ENCODE measurements around the gene ALG11.
A peak's percentile ranks its signal among the peaks of the same experiment; 100 is the strongest.
"Not testable (repeated sequence)": the region's sequence is repeated elsewhere in the genome, so short reads cannot be mapped to it uniquely, and the experiment has no call there.

The ALG11 gene, protein sequence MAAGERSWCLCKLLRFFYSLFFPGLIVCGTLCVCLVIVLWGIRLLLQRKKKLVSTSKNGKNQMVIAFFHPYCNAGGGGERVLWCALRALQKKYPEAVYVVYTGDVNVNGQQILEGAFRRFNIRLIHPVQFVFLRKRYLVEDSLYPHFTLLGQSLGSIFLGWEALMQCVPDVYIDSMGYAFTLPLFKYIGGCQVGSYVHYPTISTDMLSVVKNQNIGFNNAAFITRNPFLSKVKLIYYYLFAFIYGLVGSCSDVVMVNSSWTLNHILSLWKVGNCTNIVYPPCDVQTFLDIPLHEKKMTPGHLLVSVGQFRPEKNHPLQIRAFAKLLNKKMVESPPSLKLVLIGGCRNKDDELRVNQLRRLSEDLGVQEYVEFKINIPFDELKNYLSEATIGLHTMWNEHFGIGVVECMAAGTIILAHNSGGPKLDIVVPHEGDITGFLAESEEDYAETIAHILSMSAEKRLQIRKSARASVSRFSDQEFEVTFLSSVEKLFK

DNA sequence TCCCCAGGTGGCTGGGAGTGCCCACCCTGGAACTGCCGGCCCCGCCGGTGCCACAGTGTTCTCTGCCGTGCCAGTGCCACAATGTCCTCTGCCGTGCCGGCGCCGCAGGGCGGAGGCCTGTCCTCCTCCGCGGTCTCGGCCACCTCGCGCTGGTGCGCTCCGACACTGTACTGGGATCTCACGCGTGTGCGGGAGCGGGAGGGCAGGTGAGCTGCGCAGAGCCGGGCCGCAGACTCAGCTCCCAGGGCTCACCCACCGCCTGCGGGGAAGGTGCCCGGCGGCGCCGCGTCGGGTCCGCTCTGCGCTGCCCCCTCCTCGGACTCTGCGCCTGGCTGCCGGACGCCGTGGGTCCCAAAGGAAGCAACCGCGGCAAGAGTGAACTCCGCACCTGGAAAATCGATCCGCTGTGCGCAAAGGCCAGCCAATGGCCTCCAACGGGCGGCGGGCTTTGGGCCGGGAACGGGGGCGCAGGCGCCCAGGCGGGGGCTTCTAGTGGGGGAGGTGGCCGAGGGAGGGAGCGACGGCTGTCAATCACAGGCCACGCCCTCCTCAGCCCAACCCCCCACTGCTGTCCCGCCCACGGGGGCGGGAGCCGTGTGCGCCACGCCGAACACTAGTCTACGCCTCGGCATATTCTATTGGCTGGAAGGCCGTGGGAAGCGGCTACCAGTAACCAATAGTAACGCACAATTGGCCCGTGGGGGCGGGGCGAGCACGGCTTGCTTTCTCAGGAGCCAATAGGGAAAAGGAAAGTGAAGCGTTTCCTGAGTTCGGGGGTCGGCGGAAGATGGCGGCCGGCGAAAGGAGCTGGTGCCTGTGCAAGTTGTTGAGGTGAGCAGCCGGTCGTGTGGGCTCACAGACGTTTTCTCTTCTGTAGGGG lies at the start of gene ALG11:
TSS of gene ALG11 (plus strand) at position 767 of the 880 bp plus-strand sequence. CDS start at position 788, 21 bp downstream.
- DNase-seq, result peak; percentile 98 to 99 (median 99)

DNA sequence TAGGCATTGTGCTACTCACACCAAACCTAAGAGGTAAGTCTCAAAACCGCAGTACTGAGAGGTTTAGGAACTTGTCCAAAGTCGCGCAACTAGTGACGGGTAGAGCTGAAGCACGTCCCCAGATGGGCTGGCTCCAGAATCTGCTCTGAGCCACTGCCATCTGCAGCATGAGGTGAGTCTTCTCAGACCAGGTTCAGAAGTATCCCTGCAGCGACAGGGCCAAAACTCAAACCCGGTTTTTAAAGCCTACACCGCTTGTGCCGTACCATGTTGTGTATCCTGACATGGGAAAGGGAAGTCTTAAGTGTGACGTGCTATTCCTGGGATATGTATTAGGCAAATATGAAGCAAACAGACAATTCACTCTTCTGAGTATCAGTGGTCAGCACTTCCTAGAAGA lies 46.0 kb upstream of the ALG11 start:
- DNase-seq, result no peak

DNA sequence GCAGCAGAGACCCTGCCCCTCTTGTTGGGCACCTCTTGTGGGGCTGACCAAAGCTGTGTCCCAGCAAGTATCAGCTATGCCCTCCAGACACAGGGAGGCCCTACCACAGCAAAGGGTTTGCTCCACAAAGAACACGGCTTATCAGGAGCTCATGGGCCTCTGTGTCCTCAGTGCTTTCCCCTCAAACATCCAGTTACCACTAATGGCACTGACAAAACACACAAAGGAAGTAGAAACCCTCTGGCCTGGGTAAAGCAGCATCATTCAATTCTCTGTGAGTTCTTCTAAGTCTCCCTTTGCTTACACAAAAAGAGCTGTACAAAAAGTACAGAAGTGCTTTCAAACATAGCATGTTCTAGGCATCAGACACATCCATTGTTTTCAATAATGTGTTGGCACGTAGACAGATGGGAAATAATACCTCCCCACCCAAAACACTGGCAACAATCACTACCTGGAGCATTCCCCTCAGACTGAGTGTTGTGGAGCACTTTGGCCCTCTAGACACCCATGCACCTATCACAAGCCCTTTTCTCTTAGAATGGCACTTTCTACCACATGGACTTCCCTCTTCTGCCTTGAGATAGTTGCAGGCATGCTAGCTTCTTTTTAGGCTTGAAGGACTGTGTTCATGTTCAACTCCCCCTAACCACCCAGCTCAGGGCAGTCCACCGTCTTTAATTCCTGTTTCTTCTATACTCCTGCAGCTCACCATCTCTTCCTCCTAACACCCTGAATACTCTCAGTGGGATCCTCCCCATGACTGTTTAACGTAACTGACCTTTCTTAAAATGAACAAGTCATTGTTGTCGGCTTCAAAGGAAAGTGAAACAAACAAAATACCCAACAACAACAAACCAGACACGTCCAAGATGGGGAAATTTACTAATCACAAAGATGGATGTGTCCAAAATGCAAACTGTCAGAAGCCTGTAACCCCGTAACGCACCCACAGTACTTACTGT lies 44.4 kb upstream of the ALG11 start:
- no peak for DNase-seq

DNA sequence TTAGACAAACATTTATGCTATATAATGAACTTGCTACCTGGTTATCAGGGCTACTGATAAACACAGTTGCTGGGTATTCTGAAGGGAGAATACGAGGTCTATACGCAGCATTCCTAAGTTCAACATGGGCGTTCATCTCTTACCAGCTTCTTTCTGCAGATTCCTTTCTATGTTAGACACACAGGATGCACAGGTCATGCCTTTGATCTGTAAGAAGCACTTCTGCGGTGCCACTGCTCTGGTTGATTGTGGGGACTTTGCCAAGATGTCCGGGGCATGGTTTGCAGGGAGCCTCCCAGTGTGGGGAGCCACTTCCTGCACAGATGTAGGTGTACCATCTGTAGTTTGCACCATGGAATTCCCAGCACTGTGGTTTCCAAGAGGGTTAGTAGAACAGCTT lies 41.8 kb upstream of the ALG11 start:
- DNase-seq, result peak in 3 of 6 experiments; percentile 13 to 17 (median 17)

DNA sequence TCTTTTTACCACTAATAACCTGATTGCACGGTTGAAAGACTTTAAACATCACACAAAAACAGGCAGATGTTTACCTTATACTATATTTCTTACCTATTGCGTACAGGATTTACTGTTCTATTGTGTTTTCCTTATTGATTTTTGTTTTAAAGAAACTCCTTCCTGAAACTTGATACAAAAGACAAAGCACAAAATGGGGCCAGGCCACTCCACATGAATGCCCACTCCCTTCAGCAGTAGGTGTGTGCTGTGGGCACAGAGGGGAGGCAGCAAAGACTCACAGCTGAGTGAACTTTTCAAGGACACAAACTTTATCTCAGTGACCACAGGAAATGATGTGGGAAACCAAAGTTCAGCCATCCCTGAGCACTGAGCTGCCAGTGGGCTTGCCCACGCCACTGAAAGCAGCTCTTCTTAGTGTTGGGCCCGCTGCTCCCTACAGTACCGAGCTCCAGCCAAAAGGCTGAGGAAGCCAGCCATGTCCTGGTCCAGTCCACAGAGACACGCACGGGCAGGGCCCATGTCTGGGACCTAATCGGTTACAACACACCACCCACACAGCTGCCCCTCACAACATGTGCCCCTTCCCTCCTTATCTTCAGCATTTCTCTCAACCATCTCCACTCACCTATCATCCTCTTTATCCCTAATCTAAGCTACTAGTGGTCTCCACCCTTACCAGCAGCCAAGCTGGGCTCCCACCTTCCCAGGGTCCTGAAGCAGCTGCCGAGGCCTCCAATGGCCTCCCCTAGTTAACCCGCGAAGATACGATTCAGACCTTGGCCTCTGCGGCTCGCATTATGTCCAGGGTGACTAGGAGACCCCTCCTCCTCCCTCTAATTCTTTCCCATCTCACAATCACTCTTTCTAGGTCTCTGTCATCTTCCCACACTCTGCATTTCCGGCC lies 40.4 kb upstream of the ALG11 start:
- no peak for DNase-seq

DNA sequence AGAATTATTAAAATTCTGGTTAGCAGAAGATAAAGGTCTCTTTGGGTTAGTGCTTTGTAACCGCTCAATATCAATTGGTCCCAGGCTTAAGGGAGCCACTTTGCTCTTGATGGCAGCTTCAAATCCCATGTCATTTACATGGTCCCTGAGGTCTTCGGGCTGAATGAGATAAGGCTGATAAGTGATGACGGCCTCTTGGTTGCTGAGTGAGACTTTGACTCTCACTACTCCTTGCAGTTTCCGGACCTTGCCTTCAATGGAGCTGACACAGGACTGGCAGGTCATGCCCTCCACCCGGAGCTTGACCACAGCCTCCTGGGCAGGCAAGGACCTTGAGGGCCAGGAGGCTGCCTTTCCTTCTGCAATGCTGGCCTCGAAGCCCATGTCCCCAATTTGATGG lies 37.7 kb upstream of the ALG11 start:
- no peak for DNase-seq

DNA sequence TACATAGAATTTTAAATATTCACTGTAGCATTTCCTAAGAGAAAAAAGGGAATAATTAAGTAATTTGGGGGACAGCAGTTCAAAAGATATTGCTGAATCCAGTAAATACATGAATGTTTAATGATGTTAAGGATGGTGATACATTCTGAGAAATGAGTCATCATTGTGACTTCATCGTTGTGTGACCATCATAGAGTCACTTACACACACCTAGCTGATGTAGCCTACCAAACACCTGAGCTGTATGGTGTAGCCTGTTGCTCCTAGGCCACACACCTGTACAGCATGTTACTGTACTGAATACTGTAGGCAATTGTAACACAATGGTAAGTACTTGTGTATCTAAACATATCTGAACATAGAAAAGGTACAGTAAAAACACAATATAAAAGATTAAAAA lies 35.8 kb upstream of the ALG11 start:
- DNase-seq, result no peak

DNA sequence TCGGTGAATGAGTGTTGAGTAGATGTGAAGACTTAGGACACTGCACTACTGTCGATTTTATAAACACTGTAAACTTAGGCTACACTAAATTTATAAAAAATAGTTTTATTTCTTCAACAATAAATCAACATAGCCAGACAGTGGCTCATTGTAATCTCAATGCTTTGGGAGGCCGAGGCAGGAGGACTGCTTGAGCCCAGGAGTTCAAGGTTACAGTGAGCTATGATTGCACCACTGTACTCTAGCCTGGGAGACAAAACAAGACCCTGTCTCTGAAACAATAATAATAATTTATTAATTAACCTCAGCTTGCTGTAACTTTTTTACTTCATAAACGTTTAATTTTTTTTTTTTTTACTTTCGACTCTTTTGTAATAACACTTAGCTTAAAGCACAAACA lies 35.3 kb upstream of the ALG11 start:
- no peak for DNase-seq

DNA sequence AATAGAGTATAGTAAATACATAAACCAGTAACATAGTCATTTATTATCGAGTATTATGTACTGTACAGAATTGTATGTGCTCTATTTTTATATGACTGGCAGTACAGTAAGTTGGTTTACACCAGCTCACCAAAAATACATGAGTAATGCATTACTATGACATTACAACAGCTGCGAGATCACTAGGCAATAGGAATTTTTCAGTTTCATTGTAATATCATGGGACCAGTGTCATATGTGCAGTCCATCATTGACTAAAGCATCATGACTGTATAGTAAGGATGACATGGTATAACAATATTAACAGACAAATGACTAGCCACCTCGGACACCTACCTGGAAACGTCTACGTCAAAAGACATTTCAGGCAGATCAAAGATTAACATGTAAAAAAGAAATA lies 34.6 kb upstream of the ALG11 start:
- no peak for DNase-seq

DNA sequence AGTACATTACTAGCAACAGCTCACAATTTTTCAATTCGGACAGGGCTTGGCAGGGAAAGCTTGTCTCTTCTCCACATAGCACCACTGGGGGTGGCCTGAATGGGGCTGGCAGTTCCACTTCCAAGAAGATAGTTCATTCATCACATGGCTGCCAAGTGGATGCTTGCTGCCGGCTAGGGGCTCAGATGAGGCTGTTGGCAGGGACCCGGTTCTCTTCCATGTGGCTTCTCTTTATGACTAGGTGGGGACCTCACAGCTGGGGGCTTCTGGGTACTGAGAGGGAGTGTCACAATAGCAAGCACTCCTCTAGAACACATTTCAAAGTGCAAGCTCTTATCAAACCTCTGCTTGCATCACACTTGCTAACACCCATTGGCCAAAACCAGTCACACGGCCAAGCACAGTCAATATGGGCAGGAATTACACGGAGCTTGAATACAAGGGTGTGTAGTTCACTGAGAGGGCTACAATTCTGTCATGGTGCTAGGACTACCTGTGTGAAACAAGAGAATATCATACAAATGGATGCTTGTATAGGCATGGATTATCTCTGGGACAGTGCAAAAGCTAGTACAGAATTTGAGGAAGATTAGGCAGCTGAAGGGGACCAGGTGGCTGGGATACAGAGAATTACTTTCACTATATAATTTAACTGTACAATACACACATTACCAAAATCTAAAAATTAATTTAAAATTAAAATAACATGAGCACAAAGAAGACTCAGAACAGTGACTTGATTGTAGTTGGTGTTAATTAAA lies 33.2 kb upstream of the ALG11 start:
- DNase-seq, result no peak

DNA sequence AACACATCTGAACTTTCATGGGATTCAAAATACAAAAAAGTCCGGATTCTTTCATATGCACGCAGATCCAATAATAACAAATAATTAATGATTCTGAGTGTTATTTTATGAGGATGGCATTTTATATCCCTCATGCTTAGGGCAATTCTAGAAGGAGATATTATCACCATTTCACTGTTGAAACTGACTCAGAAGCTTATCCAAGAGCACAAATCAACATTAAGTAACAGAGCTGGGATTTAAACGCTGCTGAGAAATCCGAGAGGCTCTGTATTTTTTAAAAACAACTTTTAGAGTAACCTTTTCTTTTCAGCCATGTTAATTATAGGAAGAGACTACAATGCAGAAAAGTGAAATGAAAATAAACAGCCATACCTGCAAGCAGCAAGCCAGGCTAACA lies 31.3 kb upstream of the ALG11 start:
- no peak for DNase-seq

DNA sequence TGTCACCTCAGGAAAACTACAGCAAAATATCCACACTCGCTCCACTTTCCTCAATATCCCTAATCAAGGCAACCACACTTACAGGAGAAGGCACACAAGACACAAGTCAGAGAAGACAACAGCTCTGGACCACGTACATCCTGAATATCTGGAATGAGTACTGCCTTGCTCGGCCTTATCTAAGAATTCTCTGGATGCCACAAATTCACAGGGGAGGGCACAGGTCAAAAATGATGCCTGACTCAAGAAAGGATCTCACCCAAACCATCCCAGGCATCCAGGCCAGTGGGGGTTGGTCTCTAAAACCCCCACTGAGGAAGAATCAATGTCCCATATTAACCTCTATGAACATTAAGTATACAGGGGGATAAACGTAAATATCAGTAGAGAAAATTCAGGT lies 30.8 kb upstream of the ALG11 start:
- no peak for DNase-seq

DNA sequence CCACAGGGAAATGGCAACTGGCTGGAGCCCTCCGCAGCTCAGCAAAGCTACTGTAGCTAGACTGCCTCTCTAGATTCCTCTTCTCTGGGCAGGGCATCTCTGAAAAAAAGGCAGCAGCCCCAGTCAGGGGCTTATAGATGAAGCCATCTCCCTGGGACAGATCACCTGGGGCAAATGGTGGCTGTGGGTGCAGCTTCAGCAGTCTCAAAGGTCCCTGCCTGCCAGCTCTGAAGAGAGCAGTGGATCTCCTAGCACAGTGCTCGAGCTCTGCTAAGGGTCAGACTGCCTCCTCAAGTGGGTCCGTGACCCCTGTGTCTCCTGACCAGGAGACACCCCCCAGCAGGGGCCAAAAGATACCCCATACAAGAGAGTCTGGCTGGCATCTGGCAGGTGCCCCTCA lies 28.9 kb upstream of the ALG11 start:
- not testable (repeated sequence) for DNase-seq

DNA sequence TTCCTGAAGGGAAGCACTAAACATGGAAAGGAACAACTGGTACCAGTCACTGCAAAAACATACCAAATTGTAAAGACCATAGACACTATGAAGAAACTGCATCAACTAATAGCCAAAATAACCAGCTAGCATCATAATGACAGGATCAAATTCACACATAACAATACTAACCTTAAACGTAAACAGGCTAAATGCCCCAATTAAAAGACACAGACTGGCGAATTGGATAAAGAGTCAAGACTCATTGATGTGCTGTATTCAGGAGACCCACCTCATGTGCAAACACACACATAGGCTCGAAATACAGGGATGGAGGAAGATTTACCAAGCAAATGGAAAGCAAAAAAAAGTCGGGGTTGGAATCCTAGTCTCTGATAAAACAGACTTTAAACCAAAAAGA lies 27.3 kb upstream of the ALG11 start:
- DNase-seq, result not testable (repeated sequence)

DNA sequence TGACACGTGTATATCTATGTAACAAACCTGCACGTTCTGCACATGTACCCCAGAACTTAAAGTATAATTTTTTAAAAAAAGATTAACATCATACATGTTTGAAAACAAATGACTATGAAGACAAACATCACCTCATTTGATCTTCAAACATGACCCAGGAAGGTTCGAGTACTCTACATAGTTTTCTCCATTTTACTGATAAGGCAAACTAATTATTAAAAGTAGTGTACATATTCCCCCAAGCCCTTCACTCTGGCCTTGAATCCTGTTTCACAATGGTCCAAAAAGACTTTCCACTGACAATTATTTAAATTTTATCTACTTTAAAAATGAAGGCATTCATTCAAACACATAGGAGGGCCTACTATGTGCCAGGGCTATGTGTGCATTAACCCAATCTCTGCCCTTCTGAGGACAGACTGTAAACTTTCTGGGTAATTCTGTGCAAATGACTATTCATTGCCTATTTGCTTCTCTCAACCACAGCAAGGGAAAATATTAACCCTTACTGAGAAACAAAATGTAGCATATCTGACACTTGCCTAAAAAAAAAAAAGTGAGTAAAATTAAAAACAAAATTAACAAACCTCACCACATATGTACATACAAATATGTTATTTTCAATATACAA lies 23.1 kb upstream of the ALG11 start:
- DNase-seq, result no peak

DNA sequence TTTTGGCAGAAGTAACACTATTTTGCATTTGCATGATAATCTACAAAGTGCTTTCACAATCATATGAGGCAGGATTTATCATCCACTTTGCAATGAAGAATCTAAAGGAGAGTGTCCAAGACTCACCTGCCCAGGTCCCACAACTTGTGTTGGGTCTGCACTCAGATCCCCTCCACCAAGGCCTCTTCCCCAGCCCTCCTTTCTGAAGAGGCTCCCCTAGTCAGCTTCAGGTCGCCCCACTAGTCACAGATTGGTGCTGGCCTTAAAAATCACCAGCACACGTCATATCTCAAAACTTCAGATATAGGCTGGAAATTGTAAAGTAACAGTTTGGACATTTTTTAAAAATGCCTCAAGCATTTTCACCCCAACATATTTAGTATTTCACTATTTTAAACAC lies 18.5 kb upstream of the ALG11 start:
- DNase-seq, result no peak

DNA sequence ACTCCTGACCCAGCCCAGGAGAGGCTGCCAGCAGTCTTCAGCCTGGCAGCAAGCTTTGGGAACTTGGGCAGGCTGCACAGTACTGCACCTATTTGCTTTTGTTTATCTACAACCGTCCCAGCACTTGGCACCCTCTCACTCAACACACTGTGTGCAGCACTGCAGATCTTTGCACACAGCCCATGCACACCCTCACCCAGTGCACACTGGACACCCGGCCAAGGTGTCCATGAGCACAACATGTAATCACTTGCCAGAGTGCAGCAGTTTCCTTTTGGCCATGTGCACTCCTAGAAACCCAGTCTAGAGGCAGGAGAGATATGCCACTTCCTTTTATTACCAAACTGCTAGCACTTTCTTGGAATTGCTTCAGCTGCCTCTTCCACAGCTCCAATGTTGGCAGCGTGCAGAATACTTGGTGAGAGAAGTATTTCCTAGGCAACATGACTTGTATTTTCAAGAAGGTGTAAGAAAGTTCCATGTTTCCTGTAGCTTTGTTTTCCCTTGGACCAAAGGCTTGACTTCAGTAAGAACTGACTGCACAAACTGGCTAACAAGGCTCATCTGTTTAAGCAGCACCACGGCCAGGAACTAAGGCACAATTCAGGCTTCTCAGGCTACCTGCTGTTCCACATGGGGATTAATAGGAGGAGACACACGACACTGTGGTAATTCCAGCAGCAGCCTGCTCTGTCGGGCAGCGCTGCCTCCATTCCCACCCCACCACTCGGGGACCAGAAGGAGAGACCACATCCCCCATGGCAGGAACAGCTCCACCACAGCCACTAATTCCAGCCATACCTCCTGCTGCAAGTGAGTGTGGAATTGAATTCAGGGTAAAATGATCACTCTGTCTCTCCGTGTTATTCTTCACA lies 16.3 kb upstream of the ALG11 start:
- DNase-seq, result no peak

DNA sequence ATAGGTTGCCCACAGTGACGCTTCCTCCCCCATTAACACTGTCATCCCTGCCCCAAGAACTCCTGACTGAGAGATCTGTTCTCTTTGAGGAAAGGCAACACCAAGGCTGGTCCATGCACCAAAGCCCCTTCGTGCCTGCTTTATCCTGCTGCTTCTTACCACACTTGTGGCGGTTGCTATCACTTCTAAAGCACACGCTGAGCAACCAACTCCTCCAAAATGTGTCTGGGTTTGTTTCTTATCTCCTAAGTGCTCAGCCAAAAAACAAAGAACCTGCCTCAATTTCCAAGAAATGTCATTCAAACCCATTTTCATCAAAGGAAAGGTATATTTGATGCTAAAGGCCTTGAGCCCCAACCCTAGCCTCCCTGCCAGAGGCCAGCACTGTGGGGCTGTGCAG lies 15.6 kb upstream of the ALG11 start:
- no peak for DNase-seq

DNA sequence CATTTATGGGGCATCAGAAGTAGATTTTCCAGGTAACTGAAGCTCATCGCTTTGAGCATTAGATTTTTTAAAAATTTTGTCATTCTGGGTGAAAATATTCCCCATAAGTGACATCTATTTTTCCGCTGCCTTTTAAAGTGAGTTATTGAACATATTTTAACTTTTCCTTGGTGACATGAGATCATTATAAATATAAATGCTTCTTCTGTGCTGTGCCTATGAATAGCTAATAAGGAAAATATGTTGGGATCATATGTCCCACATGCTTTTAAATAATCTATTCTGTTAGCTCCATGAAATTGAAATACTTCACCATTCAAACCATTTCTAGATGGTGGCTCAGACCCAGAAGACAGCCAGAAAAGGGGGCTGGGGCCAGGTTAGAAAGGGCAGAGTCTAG lies 15.0 kb upstream of the ALG11 start:
- DNase-seq, result no peak

All from stimulated activated naive CD4-positive, alpha-beta T cell (primary cell).